ENCODE measurements around the gene PXYLP1. TPM values are rescaled to one million over a fixed set of nuclear protein-coding genes. Genes with fewer than 3 reads are reported as not detected.

PXYLP1 gene
- total and polyA plus RNA-seq, 8 donors: 11.6 to 35.3 (median 28.3) TPM

DNA sequence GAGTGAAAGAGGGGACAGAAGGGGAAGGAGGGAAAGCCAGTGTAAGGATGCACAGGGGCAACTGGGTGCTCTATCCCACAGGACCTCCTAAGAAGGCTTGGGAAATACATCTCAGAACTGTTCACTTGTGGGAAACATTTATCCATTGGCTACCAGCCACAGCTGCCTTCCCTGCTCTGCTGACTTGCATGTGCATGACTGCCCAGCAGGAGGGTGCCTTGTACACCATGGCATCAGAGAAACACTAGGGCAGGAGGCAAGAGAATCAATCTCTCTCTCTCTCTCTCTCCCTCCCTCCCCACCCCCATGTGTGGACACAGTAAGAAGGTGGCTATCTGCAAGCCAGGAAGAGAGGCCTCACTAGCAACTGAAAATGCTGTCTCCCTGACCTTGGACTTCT is 73.8 kb downstream of the PXYLP1 start:
- H3K4me1 ChIP-seq: peaks cover 0 to 21% of the 10 kb centered on the region in 2 donors
- intact Hi-C loops (cut with DNase I): loop anchor here (5.0 to 10.0 kb wide), 2 partner anchors 149 to 152 kb away; no protein-coding TSS in a partner anchor
- H3K9me3 ChIP-seq: no peaks in the 10 kb centered on the region
- ATAC-seq (no peak), DNase-seq (no peak)
- no peak overlapping the region for H3K4me3 ChIP-seq
- no peaks in the 10 kb centered on the region for H3K36me3 ChIP-seq
- TF ChIP-seq, protein P1, sequence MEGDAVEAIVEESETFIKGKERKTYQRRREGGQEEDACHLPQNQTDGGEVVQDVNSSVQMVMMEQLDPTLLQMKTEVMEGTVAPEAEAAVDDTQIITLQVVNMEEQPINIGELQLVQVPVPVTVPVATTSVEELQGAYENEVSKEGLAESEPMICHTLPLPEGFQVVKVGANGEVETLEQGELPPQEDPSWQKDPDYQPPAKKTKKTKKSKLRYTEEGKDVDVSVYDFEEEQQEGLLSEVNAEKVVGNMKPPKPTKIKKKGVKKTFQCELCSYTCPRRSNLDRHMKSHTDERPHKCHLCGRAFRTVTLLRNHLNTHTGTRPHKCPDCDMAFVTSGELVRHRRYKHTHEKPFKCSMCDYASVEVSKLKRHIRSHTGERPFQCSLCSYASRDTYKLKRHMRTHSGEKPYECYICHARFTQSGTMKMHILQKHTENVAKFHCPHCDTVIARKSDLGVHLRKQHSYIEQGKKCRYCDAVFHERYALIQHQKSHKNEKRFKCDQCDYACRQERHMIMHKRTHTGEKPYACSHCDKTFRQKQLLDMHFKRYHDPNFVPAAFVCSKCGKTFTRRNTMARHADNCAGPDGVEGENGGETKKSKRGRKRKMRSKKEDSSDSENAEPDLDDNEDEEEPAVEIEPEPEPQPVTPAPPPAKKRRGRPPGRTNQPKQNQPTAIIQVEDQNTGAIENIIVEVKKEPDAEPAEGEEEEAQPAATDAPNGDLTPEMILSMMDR (IDR thresholded peaks at IDR 0.05): no peak
- H3K27me3 ChIP-seq: no peaks in the 10 kb centered on the region
- H3K27ac ChIP-seq: no peak overlapping the region

DNA sequence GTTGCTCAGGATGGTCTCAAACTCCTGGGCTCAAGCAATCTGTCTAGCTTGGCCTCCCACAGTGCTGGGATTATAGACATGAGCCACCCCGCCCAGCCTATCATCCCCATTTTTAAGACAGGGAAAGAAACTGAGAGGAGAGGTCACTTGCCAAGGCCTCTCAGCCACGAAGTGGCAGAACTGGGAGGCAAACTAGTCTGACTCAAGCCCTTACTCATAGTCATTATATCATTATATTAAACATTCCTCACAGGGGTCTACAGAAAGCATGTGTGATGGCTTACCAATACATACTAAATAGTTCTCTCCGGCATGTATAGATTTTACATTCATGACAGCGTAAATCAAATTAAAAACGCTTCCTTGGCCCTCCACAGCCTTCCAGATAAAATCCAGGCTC is 74.7 kb downstream of the PXYLP1 start:
- intact Hi-C loops (cut with DNase I): loop anchor here (5.0 to 10.0 kb wide), 2 partner anchors 149 to 151 kb away; no protein-coding TSS in a partner anchor
- ATAC-seq: no peak
- Histone ChIP-seq H3K9me3 (no peaks in the 10 kb centered on the region), H3K36me3 (no peaks in the 10 kb centered on the region), H3K27me3 (no peaks in the 10 kb centered on the region), H3K27ac (no peak overlapping the region), H3K4me1 (peaks cover 0 to 28% of the 10 kb centered on the region in 2 donors), H3K4me3 (no peak overlapping the region)
- DNase-seq: no peak
- TF ChIP-seq, protein P1 (IDR thresholded peaks at IDR 0.05): no peak

DNA sequence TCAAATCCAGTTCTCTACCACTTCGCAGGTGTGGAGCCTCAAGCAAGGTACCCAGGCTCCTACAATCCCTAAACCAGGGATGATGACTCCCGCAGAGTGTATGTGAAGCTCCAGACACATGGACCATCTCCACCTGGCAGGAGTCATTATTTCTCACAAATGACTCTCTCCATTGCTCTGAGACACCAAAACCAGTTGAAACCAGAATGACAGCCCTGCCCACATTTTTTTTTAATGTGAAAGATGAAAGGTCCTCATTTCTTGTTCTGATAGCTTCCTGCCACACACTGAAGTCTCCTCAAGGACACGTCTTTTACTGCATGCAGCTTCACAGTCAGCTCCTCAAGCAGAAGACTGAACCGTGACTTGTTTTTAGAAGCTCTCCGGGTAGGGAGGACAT is 75.3 kb downstream of the PXYLP1 start:
- ATAC-seq (no peak), DNase-seq (no peak)
- H3K4me3 ChIP-seq: no peak overlapping the region
- TF ChIP-seq, protein P1 (IDR thresholded peaks at IDR 0.05): no peak
- no peaks in the 10 kb centered on the region for H3K36me3 ChIP-seq
- H3K9me3 ChIP-seq: no peaks in the 10 kb centered on the region
- H3K27ac ChIP-seq: no peak overlapping the region
- peaks cover 0 to 28% of the 10 kb centered on the region in 2 donors for H3K4me1 ChIP-seq
- H3K27me3 ChIP-seq: no peaks in the 10 kb centered on the region
- intact Hi-C loops (cut with DNase I): loop anchor here (5.0 to 10.0 kb wide), 2 partner anchors 148 to 150 kb away; no protein-coding TSS in a partner anchor

DNA sequence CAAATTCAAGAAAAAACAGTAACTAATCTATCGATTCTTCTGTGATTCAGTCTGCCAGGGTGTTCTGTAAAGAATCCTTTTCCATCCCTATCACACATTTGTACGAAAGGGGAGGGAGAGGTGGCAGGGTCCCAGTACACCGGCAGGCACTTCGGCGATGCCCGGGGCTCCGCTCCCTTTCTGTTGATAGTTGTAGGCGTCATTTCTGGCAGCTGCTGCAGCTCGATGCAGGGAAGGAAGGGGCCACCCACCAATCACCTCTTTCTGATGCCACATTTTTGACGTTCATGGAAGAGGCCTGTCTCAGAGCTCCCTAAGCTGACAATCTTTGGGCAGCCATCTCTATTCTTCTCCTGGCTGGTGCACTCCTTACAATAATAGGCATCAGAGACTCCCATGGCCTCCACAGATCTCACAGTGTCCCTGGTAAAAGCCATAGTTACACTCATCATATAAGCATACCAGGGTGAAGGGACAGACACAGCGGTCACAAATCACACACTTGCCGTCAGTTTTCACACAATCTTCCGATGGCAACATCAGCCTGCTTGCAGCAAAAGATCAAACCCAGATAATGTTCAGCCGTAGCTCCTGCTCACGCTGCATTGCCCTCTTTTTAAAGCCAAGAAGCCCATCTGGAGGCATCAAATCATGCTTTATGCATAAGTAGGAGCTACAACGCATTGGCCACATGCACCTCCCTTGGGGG is 75.9 kb downstream of the PXYLP1 start:
- H3K27me3 ChIP-seq: no peaks in the 10 kb centered on the region
- ATAC-seq (no peak), DNase-seq (no peak)
- H3K27ac ChIP-seq: no peak overlapping the region
- TF ChIP-seq, protein P1 (IDR thresholded peaks at IDR 0.05): no peak
- intact Hi-C loops (cut with DNase I): loop anchor here (5.0 to 10.0 kb wide), 2 partner anchors 147 to 150 kb away; no protein-coding TSS in a partner anchor
- H3K36me3 ChIP-seq: no peaks in the 10 kb centered on the region
- H3K9me3 ChIP-seq: no peaks in the 10 kb centered on the region
- H3K4me3 ChIP-seq: no peak overlapping the region
- H3K4me1 ChIP-seq: peaks cover 5 to 34% of the 10 kb centered on the region in 2 donors

DNA sequence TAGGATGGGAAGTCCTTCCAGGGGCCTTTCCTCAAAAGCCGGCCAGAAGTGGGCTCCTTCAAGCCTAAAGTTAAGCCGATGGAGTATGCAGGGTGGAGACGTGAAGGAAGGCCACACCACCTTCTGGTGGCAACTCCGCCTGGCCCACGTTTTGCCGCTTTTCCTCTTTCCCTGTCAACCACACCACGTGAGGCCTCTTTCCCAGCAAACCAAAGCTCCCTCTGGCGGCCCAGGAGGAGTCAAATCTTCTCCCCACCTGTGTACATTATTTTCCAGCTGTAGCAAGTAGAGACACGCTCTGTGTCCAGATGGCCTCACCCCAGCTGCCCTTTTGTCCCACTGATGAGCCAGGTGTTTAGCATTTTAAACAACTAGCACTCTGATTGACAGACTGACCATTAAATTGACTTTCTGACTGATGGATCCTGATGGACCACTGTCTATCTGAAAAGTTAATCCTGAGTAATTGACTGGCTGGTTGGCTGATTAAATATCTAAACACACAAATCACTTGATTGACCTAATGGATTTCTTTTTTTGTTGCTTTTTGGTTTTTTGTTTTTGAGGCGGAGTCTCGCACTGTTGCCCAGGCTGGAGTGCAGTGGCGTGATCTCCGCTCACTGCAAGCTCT is 77.1 kb downstream of the PXYLP1 start:
- H3K4me3 ChIP-seq: no peak overlapping the region
- peaks cover 5 to 26% of the 10 kb centered on the region in 2 donors for H3K4me1 ChIP-seq
- ATAC-seq: peak; percentile 35
- no peaks in the 10 kb centered on the region for H3K36me3 ChIP-seq
- H3K27me3 ChIP-seq: no peaks in the 10 kb centered on the region
- intact Hi-C loops (cut with DNase I): loop anchor here (5.0 to 10.0 kb wide), 2 partner anchors 146 to 149 kb away; no protein-coding TSS in a partner anchor
- H3K27ac ChIP-seq: no peak overlapping the region
- peak in 3 of 4 donors; percentile 64 to 75 (median 70) for DNase-seq
- no peaks in the 10 kb centered on the region for H3K9me3 ChIP-seq
- TF ChIP-seq, protein P1 (IDR thresholded peaks at IDR 0.05): peak; percentile 15 to 21
